AG04449 (cell line): ENCODE results near the gene ATIC.

Experiments used
- CTCF ChIA-PET: fragments of 350-600 bp; formaldehyde crosslinking; extraction: SDS; loops from one replicate; lab custom pipeline; 2021; ENCODE audit warnings: antibody characterized with exemption; lab: Yijun Ruan, JAX
- POLR2A ChIA-PET: fragments of 400-600, 350-600 bp; formaldehyde crosslinking; extraction: SDS; loops from one replicate; lab custom pipeline; 2020; ENCODE audit warnings: antibody characterized with exemption, inconsistent platforms; lab: Yijun Ruan, JAX
- DNase-seq: peaks from one replicate; pipeline ENCODE4 v3.0.0-alpha.2; 2010; ENCODE audit warnings: low read depth, low spot score
- H3K4me3 ChIP-seq: 2 replicates; pipeline ENCODE4 v1.5.1; 2011; ENCODE audit warnings: low read depth, mild to moderate bottlenecking, control low read depth, low read length
- TF ChIP-seq, protein P1 (sequence below): IDR thresholded peaks from one replicate; pipeline ENCODE4 v1.5.1; 2011; ENCODE audit warnings: mild to moderate bottlenecking, moderate library complexity, low read length, control low read depth, inconsistent platforms; ENCODE audit not compliant: insufficient read depth; ENCODE audit errors: missing control alignments

The ATIC gene

DNA sequence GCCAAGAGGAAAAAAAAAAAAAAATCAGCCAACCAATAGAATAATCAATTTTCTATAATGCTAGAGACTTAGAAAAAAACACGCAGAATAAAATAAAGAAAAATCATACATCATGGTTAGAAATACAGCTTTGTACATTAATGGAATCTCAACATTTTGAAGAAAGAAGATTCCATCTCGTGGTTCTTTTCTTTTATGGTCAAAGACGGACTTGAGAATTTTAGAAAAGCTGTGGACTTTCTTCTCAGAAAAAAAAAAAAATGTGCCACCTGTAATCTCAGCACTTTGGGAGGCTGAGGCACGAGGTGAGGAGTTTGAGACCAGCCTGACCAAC lies 41.8 kb upstream of the ATIC start:
- no peak overlapping the region for H3K4me3 ChIP-seq
- no peak for DNase-seq
- TF ChIP-seq, protein P1, sequence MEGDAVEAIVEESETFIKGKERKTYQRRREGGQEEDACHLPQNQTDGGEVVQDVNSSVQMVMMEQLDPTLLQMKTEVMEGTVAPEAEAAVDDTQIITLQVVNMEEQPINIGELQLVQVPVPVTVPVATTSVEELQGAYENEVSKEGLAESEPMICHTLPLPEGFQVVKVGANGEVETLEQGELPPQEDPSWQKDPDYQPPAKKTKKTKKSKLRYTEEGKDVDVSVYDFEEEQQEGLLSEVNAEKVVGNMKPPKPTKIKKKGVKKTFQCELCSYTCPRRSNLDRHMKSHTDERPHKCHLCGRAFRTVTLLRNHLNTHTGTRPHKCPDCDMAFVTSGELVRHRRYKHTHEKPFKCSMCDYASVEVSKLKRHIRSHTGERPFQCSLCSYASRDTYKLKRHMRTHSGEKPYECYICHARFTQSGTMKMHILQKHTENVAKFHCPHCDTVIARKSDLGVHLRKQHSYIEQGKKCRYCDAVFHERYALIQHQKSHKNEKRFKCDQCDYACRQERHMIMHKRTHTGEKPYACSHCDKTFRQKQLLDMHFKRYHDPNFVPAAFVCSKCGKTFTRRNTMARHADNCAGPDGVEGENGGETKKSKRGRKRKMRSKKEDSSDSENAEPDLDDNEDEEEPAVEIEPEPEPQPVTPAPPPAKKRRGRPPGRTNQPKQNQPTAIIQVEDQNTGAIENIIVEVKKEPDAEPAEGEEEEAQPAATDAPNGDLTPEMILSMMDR: no peak
- POLR2A ChIA-PET: no interaction called here
- CTCF ChIA-PET: interaction anchor here (0.6 to 2.8 kb wide), 17 partner anchors 8 to 1030 kb away, joined by 3 to 20 read pairs (median 5); no protein-coding TSS in a partner anchor

DNA sequence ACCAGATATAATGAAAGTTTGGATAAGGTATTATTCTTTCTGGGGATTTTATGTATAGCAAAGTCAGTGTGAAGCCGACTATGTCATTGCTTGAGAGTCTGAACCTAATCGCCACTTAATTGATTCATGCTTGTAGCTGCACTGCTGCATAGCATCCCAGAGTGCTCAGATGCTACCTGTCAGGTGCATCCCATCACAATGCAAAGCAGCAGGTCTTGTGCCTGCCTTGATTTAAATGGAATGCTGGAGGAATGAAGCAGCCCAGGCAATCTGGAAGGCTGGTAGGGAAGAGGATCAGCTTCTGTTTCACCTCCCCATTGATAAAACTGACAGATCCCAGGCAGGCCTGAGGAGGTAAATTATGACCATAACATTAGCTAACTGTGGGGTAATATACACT lies 40.4 kb upstream of the ATIC start:
- ChIA-PET POLR2A (no interaction called here), CTCF (interaction anchor here (0.8 to 2.1 kb wide), 6 partner anchors 9 to 314 kb away, joined by 3 to 20 read pairs (median 4); no protein-coding TSS in a partner anchor)
- DNase-seq: no peak
- H3K4me3 ChIP-seq: no peak overlapping the region
- TF ChIP-seq, protein P1: no peak

DNA sequence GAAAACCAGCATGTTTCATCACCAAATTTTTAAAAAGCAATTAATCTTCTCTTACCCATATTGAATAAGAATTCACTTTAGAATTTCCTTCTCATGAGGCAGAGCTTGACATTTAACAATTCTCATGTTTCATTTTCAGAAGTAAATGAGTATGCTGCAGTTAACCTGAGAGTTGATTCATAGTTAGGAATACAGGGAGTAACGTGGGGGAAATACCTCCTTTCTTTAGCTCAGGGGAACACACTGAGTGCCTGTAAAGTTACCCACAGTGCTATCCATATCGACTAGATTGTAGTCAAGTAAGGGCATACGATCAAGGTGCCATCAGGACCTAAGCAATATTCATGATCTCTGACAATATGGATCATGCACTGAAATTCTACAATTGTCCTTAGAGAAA lies 38.9 kb upstream of the ATIC start:
- ChIA-PET CTCF (interaction anchor here (0.8 to 1.6 kb wide), 2 partner anchors 9 to 10 kb away, joined by 3 to 6 read pairs; no protein-coding TSS in a partner anchor), POLR2A (no interaction called here)

DNA sequence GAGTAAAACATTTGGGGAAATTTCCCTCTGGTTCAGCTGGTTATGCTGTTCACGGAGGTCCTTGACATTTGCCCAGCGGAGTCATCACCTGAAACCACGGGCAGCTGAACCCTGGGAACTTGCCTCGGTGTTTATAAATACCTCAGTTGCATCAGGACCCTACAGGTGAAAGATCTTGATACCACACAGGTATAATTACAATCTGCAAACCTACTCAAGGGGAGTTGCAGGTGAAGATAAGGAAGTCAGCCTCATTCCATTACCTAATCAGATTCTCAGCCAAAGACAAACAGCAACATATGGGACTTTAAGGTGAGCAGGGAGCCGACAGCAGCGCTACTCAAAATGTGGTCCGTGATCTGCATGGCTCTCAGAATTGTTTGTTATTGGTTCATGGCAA lies 37.0 kb upstream of the ATIC start:
- no peak for DNase-seq
- ChIA-PET POLR2A (no interaction called here), CTCF (interaction anchor here (1.0 kb wide), 1 partner anchor 657 kb away, joined by 3 read pairs; no protein-coding TSS in a partner anchor)
- no peak overlapping the region for H3K4me3 ChIP-seq
- TF ChIP-seq, protein P1: no peak

More for the DNA sequence above, 38.9 kb upstream of the ATIC start:
- TF ChIP-seq, protein P1: no peak
- H3K4me3 ChIP-seq: no peak overlapping the region
- DNase-seq: no peak

DNA sequence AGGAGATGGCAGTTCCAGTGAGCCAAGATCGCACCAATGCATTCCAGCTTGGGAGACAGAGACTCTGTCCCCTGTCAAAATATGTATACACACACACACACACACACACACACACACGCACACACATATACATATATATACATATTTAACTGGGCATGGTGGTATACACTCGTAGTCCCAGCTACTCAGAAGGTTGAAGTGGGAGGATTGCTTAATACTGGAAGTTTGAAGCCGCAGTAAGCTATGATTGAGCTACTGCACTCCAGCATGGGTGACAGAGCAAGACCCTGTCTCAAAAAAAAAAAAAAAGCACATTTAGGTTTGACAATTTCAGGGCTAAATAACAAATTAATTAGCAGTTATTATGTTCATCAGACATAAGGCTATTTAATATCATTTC lies 36.0 kb upstream of the ATIC start:
- ChIA-PET CTCF (no interaction called here), POLR2A (no interaction called here)
- TF ChIP-seq, protein P1: no peak
- DNase-seq: no peak
- H3K4me3 ChIP-seq: no peak overlapping the region

DNA sequence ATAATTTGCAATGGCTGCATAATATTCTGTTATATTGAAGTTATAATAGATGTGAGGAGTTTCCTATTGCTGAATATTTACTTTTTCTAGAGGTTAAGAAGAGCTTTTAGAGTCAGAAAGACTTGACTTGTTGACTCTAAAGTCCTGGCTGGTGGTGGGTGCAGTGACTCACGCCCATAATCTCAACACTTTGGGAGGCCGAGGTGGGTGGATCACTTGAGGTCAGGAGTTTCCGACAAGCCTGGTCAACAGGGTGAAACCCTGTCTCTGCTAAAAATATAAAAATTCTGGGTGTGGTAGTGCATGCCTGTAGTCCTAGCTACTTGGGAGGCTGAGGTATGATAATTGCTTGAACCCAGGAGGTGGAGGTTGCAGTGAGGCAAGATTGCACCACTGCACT lies 33.9 kb upstream of the ATIC start:
- TF ChIP-seq, protein P1: no peak
- no peak overlapping the region for H3K4me3 ChIP-seq
- ChIA-PET POLR2A (no interaction called here), CTCF (interaction anchor here (0.8 kb wide), 1 partner anchor 8 kb away, joined by 3 read pairs; no protein-coding TSS in a partner anchor)
- no peak for DNase-seq
